KMS-11 (cell line): Measurements from ENCODE around the gene KCNC1.

Source experiments
- H2AFZ ChIP-seq: fragments of 200-600 bp; sonication (generic); 2 replicates; pipeline ENCODE4 v1.6.1; 2016; ENCODE audit warnings: antibody characterized with exemption, mixed run types, low read depth
- H3K27ac ChIP-seq: fragments of 200-600 bp; sonication (generic); 2 replicates; pipeline ENCODE4 v1.6.1; 2016; ENCODE audit warnings: mild to moderate bottlenecking, mixed run types
- H3K27me3 ChIP-seq: fragments of 200-600 bp; sonication (generic); 2 replicates; pipeline ENCODE4 v1.6.1; 2017; ENCODE audit warnings: mild to moderate bottlenecking, low read depth, mixed run types, moderate library complexity; ENCODE audit not compliant: insufficient read depth
- H3K36me3 ChIP-seq: fragments of 200-600 bp; sonication (generic); 2 replicates; pipeline ENCODE4 v1.6.1; 2017; ENCODE audit warnings: mild to moderate bottlenecking, mixed run types; ENCODE audit not compliant: insufficient read depth
- H3K4me1 ChIP-seq: fragments of 200-600 bp; sonication (generic); 2 replicates; pipeline ENCODE4 v1.6.1; 2016; ENCODE audit warnings: mild to moderate bottlenecking, low read depth, mixed run types; ENCODE audit not compliant: poor library complexity, severe bottlenecking
- H3K4me2 ChIP-seq: fragments of 200-600 bp; sonication (generic); 2 replicates; pipeline ENCODE4 v1.7.0; 2016; ENCODE audit warnings: mild to moderate bottlenecking, mixed run types
- H3K4me3 ChIP-seq: fragments of 200-600 bp; sonication (generic); IDR thresholded peaks from 2 replicates; pipeline ENCODE4 v1.6.1; 2017; ENCODE audit warnings: low read depth, low read length, mixed read lengths; ENCODE audit not compliant: insufficient read depth
- H3K79me2 ChIP-seq: fragments of 200-600 bp; sonication (generic); 2 replicates; pipeline ENCODE4 v1.6.1; 2016; ENCODE audit warnings: low read depth, mixed run types; ENCODE audit not compliant: insufficient read depth
- H3K9ac ChIP-seq: fragments of 200-600 bp; sonication (generic); 2 replicates; pipeline ENCODE4 v1.6.1; 2016; ENCODE audit warnings: mild to moderate bottlenecking, mixed run types
- H4K20me1 ChIP-seq: fragments of 200-600 bp; sonication (generic); 2 replicates; pipeline ENCODE4 v1.6.1; 2016; ENCODE audit warnings: mild to moderate bottlenecking, mixed run types; ENCODE audit not compliant: insufficient read depth
- TF ChIP-seq, protein P1 (sequence below): fragments of 200-600 bp; sonication (generic); conservative IDR thresholded peaks from 2 replicates; pipeline ENCODE4 v1.6.1; 2017; ENCODE audit warnings: low read depth, mild to moderate bottlenecking, antibody characterized with exemption, low read length, moderate library complexity, mixed read lengths

KCNC1 gene

DNA sequence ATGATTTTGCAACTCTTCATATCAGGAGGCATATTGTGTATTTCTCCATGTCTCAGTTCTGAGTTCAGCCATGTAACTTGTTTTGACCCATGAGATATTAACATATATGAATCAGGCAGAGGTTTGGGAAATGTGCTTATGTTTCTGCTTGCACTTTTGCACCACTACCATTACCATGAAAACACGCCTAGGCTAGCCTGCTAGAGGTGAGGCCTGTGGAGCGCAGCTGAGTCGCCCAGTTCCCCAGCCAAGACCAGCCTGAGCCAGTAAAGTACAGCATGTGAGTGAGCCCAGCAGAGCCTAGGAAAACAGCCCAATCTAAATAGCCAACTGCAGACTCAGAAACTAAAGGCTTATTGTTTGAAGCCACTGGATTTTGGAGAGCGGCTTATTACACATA lies 33.6 kb upstream of the KCNC1 start:
- no peaks in the 10 kb centered on the region for H3K36me3 ChIP-seq
- H4K20me1 ChIP-seq: no peaks in the 10 kb centered on the region
- no peak overlapping the region for H2AFZ ChIP-seq
- H3K27ac ChIP-seq: no peak overlapping the region
- no peak overlapping the region for H3K4me3 ChIP-seq
- H3K79me2 ChIP-seq: no peaks in the 10 kb centered on the region
- H3K9ac ChIP-seq: no peak overlapping the region
- H3K4me1 ChIP-seq: no peaks in the 10 kb centered on the region
- H3K27me3 ChIP-seq: no peaks in the 10 kb centered on the region
- TF ChIP-seq, protein P1, sequence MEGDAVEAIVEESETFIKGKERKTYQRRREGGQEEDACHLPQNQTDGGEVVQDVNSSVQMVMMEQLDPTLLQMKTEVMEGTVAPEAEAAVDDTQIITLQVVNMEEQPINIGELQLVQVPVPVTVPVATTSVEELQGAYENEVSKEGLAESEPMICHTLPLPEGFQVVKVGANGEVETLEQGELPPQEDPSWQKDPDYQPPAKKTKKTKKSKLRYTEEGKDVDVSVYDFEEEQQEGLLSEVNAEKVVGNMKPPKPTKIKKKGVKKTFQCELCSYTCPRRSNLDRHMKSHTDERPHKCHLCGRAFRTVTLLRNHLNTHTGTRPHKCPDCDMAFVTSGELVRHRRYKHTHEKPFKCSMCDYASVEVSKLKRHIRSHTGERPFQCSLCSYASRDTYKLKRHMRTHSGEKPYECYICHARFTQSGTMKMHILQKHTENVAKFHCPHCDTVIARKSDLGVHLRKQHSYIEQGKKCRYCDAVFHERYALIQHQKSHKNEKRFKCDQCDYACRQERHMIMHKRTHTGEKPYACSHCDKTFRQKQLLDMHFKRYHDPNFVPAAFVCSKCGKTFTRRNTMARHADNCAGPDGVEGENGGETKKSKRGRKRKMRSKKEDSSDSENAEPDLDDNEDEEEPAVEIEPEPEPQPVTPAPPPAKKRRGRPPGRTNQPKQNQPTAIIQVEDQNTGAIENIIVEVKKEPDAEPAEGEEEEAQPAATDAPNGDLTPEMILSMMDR: no peak
- no peak overlapping the region for H3K4me2 ChIP-seq

DNA sequence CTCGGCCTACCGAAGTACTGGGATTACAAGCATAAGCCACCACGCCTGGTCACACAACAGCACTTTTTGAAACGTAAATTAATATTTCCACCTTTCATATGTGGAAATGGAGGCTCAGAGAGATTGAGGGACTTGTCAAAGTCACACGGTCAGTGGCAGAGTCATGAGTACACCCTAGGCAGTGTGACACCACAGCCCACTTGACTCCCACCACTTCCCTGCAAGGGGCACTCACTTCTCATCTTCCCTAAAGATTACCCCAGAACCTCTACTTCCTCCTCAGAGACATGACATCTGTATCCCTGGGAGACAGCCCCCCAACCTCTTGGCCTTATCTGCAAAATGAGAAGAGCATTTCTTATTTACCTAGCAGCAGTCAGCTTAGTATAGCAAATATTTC lies 31.7 kb upstream of the KCNC1 start:
- H3K4me2 ChIP-seq: no peak overlapping the region
- TF ChIP-seq, protein P1: no peak
- H3K4me3 ChIP-seq: no peak overlapping the region

DNA sequence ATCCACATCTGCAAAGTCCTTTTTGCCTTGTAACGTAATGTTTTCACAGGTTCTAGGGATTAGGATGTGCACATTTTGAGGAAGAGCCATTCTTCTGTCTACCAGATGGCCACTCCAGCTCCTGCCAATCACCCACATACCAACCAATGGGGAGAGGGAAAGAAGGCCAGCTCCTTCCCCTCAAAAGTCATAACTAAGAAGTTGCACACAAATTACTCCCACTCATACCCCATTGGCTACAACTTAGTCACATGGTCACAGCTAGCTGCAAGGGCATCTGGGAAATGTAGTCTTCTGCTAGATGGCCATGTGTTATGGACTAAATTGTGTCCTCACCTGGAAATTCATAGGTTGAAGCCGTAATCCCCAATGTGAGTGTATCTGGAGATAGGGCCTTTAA lies 30.6 kb upstream of the KCNC1 start:
- Histone ChIP-seq H3K36me3 (no peaks in the 10 kb centered on the region), H2AFZ (no peak overlapping the region), H3K27ac (no peak overlapping the region), H3K4me1 (no peaks in the 10 kb centered on the region), H3K79me2 (no peaks in the 10 kb centered on the region), H3K27me3 (no peaks in the 10 kb centered on the region), H3K4me3 (no peak overlapping the region), H3K9ac (no peak overlapping the region), H3K4me2 (no peak overlapping the region), H4K20me1 (no peaks in the 10 kb centered on the region)
- TF ChIP-seq, protein P1: no peak

More for the DNA sequence above, 31.7 kb upstream of the KCNC1 start:
- H3K4me1 ChIP-seq: no peaks in the 10 kb centered on the region
- no peak overlapping the region for H2AFZ ChIP-seq
- H3K79me2 ChIP-seq: no peaks in the 10 kb centered on the region
- no peaks in the 10 kb centered on the region for H3K36me3 ChIP-seq
- no peaks in the 10 kb centered on the region for H3K27me3 ChIP-seq
- no peak overlapping the region for H3K9ac ChIP-seq
- H3K27ac ChIP-seq: no peak overlapping the region
- no peaks in the 10 kb centered on the region for H4K20me1 ChIP-seq

DNA sequence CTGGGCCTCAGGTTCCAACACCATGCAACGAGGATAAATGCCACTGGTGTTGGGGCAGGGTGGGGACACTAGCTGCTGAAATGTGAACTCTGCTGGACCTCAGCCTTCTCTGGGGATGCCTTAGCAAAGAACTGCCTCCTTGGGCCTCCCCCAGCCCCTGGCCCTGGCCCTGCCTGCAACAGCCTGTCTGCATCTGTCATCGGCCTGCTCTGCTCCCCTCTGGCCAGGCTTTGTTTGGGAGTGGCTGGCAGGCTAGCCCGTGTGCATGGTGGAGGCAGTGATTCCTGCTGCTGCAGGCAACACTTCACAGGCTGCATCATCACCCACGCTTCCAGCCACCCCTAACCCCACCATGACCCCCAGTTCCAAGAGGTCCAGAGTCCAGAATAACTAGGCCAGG lies 26.8 kb upstream of the KCNC1 start:
- Histone ChIP-seq H2AFZ (no peak overlapping the region), H4K20me1 (no peaks in the 10 kb centered on the region), H3K4me1 (no peaks in the 10 kb centered on the region), H3K79me2 (no peaks in the 10 kb centered on the region), H3K4me2 (no peak overlapping the region), H3K27ac (no peak overlapping the region), H3K9ac (no peak overlapping the region), H3K36me3 (no peaks in the 10 kb centered on the region), H3K27me3 (no peaks in the 10 kb centered on the region), H3K4me3 (no peak overlapping the region)
- TF ChIP-seq, protein P1: no peak

DNA sequence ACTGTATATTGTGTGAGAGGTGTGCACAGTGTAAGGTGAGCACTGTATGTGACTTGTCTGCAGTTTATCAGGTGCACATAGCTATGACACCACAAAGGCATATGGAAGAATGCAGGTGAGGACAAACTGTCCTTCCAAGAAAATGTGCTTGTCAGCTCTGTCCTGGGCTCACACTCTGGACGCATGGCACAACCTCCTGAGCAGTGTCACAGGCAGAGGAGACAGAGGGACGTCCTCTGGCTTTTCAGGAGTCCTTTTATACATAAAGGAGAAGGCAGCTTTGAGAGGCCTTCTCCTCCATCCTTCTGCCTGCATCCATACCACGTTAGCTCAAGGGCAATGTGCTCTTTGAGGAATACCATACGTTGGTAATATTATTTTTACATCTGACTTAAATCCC lies 22.7 kb upstream of the KCNC1 start:
- H3K27me3 ChIP-seq: no peaks in the 10 kb centered on the region

More for the DNA sequence above, 22.7 kb upstream of the KCNC1 start:
- Histone ChIP-seq H3K4me1 (no peaks in the 10 kb centered on the region), H4K20me1 (no peaks in the 10 kb centered on the region), H3K79me2 (no peaks in the 10 kb centered on the region), H2AFZ (no peak overlapping the region), H3K27ac (no peak overlapping the region), H3K4me3 (no peak overlapping the region), H3K4me2 (no peak overlapping the region), H3K36me3 (no peaks in the 10 kb centered on the region), H3K9ac (no peak overlapping the region)
- TF ChIP-seq, protein P1: no peak
